Sigmoid colon (tissue), 7 donors: ENCODE data around the gene OR10H2. TPM values are rescaled to one million over a fixed set of nuclear protein-coding genes. Genes with fewer than 3 reads are reported as not detected.
"Not testable (repeated sequence)": the region's sequence is repeated elsewhere in the genome, so short reads cannot be mapped to it uniquely, and the experiment has no call there.

Experiments used
- DNase-seq: peaks from one replicate; pipeline ENCODE4 v3.0.0-alpha.2; 2019
- H3K27ac ChIP-seq, 4 donors: fragments of 200-600 bp; sonication (generic); one replicate each; pipeline ENCODE4 v1.5.1; 2016 to 2019; ENCODE audit warnings: mild to moderate bottlenecking in 1 of 4
- H3K27me3 ChIP-seq, 3 donors: fragments of 200-600 bp; sonication (generic); one replicate each; pipeline ENCODE4 v1.5.1; 2019; ENCODE audit warnings: mild to moderate bottlenecking in 1 of 3
- H3K36me3 ChIP-seq, 4 donors: fragments of 200-600 bp; sonication (generic); one replicate each; pipeline ENCODE4 v1.5.1; 2016 to 2019
- H3K4me1 ChIP-seq, 4 donors: fragments of 200-600 bp; sonication (generic); one replicate each; pipeline ENCODE4 v1.5.1; 2017 to 2019
- H3K4me3 ChIP-seq, 4 donors: fragments of 200-600 bp; sonication (generic); one replicate each; pipeline ENCODE4 v1.5.1; 2017 to 2019; ENCODE audit warnings: mild to moderate bottlenecking in 2 of 4, moderate library complexity in 1 of 4
- H3K9me3 ChIP-seq, 4 donors: fragments of 200-600 bp in 3 of 4; sonication (generic) in 3 of 4; one replicate each; pipeline versions ENCODE4 v1.5.1 to v1.6.1; 2013 to 2019
- CTCF ChIP-seq, 4 experiments: fragments of 450-650 bp in 3 of 4; fragments of 200-600 bp in 1 of 4; IDR thresholded peaks; one replicate each; pipeline ENCODE4 v1.5.1; 2016 to 2019; ENCODE audit warnings: antibody characterized with exemption in 4 of 4, mild to moderate bottlenecking in 3 of 4, moderate library complexity in 2 of 4
- EP300 ChIP-seq, 4 donors: sonication (generic); formaldehyde crosslinking; IDR thresholded peaks; one replicate each; pipeline ENCODE4 v1.6.1; 2017; ENCODE audit warnings: antibody characterized with exemption in 4 of 4
- POLR2A ChIP-seq, 2 donors: fragments of 450-650 bp; IDR thresholded peaks; one replicate each; pipeline ENCODE4 v1.6.1; 2016; ENCODE audit warnings: antibody characterized with exemption in 2 of 2, mild to moderate bottlenecking in 2 of 2, moderate library complexity in 2 of 2
- POLR2AphosphoS5 ChIP-seq, 4 donors: sonication (generic); formaldehyde crosslinking; IDR thresholded peaks; one replicate each; pipeline ENCODE4 v1.6.1; 2017; ENCODE audit warnings: antibody characterized with exemption in 4 of 4
- WGBS, 2 donors: extraction: QIAGEN DNeasy Blood & Tissue Kit; methylation state at CpG; one replicate each; pipeline ENCODE4 v1.1.7; 2013; 5-methylcytosine and 5-hydroxymethylcytosine counted together
- intact Hi-C: fragments of 100-400 bp; cut with DNase I; formaldehyde crosslinking; loops from one replicate; pipeline ENCODE4 v1.15.1; 2023
- polyA plus RNA-seq, 3 donors: library from polyadenylated mRNA; stranded (reverse); fragments of 200-250 nt; gene quantifications; one replicate each; pipeline ENCODE4 v1.2.3, GENCODE V29; 2013
- total RNA-seq, 4 donors: library from RNA; depleted of rRNA; stranded (reverse); fragments of >200 nt; gene quantifications; one replicate each; pipeline ENCODE4 v1.1.0, GENCODE V29; 2016
- donor health status: healthy with polysubstance abuse.
- donor health status: Bipolar disorder and iron deficiency.
- donor health status: healthy.

OR10H2 gene
- total and polyA plus RNA-seq, 7 donors: not detected

- intact Hi-C loops: no loop called here
- Histone ChIP-seq H3K4me3 (no peak overlapping the region), H3K36me3 (no peaks in the 10 kb centered on the region), H3K27me3 (peaks cover 0 to 13% (median 0%) of the 10 kb centered on the region in 3 donors), H3K4me1 (no peaks in the 10 kb centered on the region), H3K9me3 (no peaks in the 10 kb centered on the region), H3K27ac (no peak overlapping the region)
- no peak for DNase-seq
- WGBS, 2 donors: 82 to 83% methylated on average over 2 of the region's 2 CpGs
- TF ChIP-seq POLR2AphosphoS5 (IDR thresholded peaks at IDR 0.05) (no peak), CTCF (IDR thresholded peaks at IDR 0.05) (no peak), POLR2A (IDR thresholded peaks at IDR 0.05) (no peak)
Measured at GRCh38 chr19:15748239-15748638, 20.4 kb downstream of the OR10H2 start.

- H3K27ac ChIP-seq: no peak overlapping the region
- intact Hi-C loops: no loop called here
- 25 to 58% methylated on average over 2 of the region's 2 CpGs for WGBS, 2 donors
- H3K4me1 ChIP-seq: no peaks in the 10 kb centered on the region
- H3K9me3 ChIP-seq: no peaks in the 10 kb centered on the region
- H3K27me3 ChIP-seq: peaks cover 0 to 24% (median 13%) of the 10 kb centered on the region in 3 donors
- DNase-seq: no peak
- no peaks in the 10 kb centered on the region for H3K36me3 ChIP-seq
- H3K4me3 ChIP-seq: no peak overlapping the region
- no peak for TF ChIP-seq POLR2AphosphoS5 (IDR thresholded peaks at IDR 0.05)
- TF ChIP-seq EP300 (IDR thresholded peaks at IDR 0.05): no peak
Measured at GRCh38 chr19:15758379-15758778, 30.6 kb downstream of the OR10H2 start.

- H3K9me3 ChIP-seq: no peaks in the 10 kb centered on the region
- intact Hi-C loops: no loop called here
- WGBS, 2 donors: 40 to 44% methylated on average over 28 of the region's 28 CpGs
Measured at GRCh38 chr19:15759962-15760565, 32.2 kb downstream of the OR10H2 start.

GRCh38 chr19:15769586-15769985, 41.8 kb downstream of the OR10H2 start:
- Histone ChIP-seq H3K4me3 (no peak overlapping the region), H3K27me3 (no peaks in the 10 kb centered on the region), H3K36me3 (peaks cover 0 to 8% (median 0%) of the 10 kb centered on the region in 4 donors), H3K9me3 (no peaks in the 10 kb centered on the region), H3K27ac (no peak overlapping the region), H3K4me1 (no peaks in the 10 kb centered on the region)
- intact Hi-C loops: no loop called here
- no peak for DNase-seq
- WGBS, 2 donors: 43 to 45% methylated on average over 6 of the region's 6 CpGs
- TF ChIP-seq POLR2AphosphoS5 (IDR thresholded peaks at IDR 0.05) (no peak), POLR2A (IDR thresholded peaks at IDR 0.05) (no peak), EP300 (IDR thresholded peaks at IDR 0.05) (no peak), CTCF (IDR thresholded peaks at IDR 0.05) (no peak)

More at GRCh38 chr19:15759962-15760565, 32.2 kb downstream of the OR10H2 start:
- peak in 1 of 4 experiments; percentile 10 for TF ChIP-seq CTCF (IDR thresholded peaks at IDR 0.05)
- TF ChIP-seq EP300 (IDR thresholded peaks at IDR 0.05): no peak
- no peak for TF ChIP-seq POLR2AphosphoS5 (IDR thresholded peaks at IDR 0.05)
- no peak for DNase-seq
- peaks cover 0 to 24% (median 13%) of the 10 kb centered on the region in 3 donors for H3K27me3 ChIP-seq
- H3K4me3 ChIP-seq: no peak overlapping the region
- no peak overlapping the region for H3K27ac ChIP-seq
- no peaks in the 10 kb centered on the region for H3K4me1 ChIP-seq
- H3K36me3 ChIP-seq: no peaks in the 10 kb centered on the region

- 72 to 79% methylated on average over 3 of the region's 3 CpGs for WGBS, 2 donors
- H3K27ac ChIP-seq, H3K4me3 ChIP-seq, H3K27me3 ChIP-seq, H3K36me3 ChIP-seq, H3K4me1 ChIP-seq, intact Hi-C loops, H3K9me3 ChIP-seq: not testable (repeated sequence)
- peak; percentile 5 for DNase-seq
Measured at GRCh38 chr19:15774159-15774558, 46.3 kb downstream of the OR10H2 start.

GRCh38 chr19:15775249-15775648, 47.4 kb downstream of the OR10H2 start:
- TF ChIP-seq EP300 (IDR thresholded peaks at IDR 0.05): no peak
- TF ChIP-seq CTCF (IDR thresholded peaks at IDR 0.05): no peak
- TF ChIP-seq POLR2AphosphoS5 (IDR thresholded peaks at IDR 0.05): no peak
- no peak for TF ChIP-seq POLR2A (IDR thresholded peaks at IDR 0.05)
- DNase-seq: no peak
- Histone ChIP-seq H3K4me1 (peaks cover 0 to 12% (median 10%) of the 10 kb centered on the region in 4 donors), H3K36me3 (no peaks in the 10 kb centered on the region), H3K9me3 (no peaks in the 10 kb centered on the region), H3K4me3 (no peak overlapping the region), H3K27me3 (no peaks in the 10 kb centered on the region), H3K27ac (no peak overlapping the region)
- 57 to 61% methylated on average over 2 of the region's 2 CpGs for WGBS, 2 donors
- intact Hi-C loops: no loop called here
